NB4 (cell line): ENCODE data around the gene C17orf107.

ENCODE experiments used
- DNase-seq: peaks from one replicate; pipeline ENCODE4 v3.0.0; 2010; ENCODE audit warnings: low read depth
- H3K4me3 ChIP-seq: one replicate; pipeline ENCODE4 v1.5.1; 2011; ENCODE audit warnings: mild to moderate bottlenecking, low read depth, low read length, moderate library complexity
- MYC ChIP-seq: IDR thresholded peaks from 2 replicates; pipeline ENCODE4 v1.6.1; 2011; ENCODE audit warnings: low read depth, low read length

The C17orf107 gene

DNA sequence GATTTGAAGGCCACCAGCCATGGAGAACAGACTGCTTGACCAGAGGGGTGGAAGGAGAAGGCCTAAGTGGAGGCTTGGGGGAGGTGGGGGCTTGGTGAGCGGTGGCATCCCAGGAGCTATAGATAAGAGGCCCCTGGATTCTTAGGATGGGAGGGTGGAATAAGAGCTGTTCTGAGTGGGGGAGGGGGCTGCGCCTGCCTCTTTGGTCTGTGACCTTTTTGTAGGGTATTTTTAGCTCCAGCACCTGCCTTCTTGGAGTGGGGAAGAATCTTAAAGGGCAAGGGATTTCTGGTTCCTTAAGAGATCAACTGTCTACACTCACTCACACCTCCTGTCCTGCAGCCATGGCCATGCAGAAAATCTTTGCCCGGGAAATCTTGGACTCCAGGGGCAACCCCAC, 52.1 kb downstream of the C17orf107 start:
- no peak overlapping the region for H3K4me3 ChIP-seq
- no peak for DNase-seq

More for the DNA sequence above, 52.1 kb downstream of the C17orf107 start:
- TF ChIP-seq MYC, result no peak
